Karpas-422 (cell line): ENCODE data around the gene DNM2. TPM values are rescaled to one million over a fixed set of nuclear protein-coding genes. Genes with fewer than 3 reads are reported as not detected.

ENCODE experiments used
- DNase-seq: peaks from one replicate; pipeline ENCODE4 v3.0.0-alpha.2; 2015
- H2AFZ ChIP-seq: fragments of 200-600 bp; sonication (generic); 2 replicates; pipeline ENCODE4 v1.6.1; 2014; ENCODE audit warnings: antibody characterized with exemption, low read length, mixed read lengths
- H3K27ac ChIP-seq: fragments of 200-600 bp; sonication (generic); 2 replicates; pipeline ENCODE4 v1.5.1; 2014; ENCODE audit warnings: mild to moderate bottlenecking, low read length, moderate library complexity
- H3K27me3 ChIP-seq: fragments of 200-600 bp; sonication (generic); 2 replicates; pipeline ENCODE4 v1.6.1; 2014; ENCODE audit warnings: low read length, mixed read lengths
- H3K36me3 ChIP-seq: fragments of 200-600 bp; sonication (generic); 2 replicates; pipeline ENCODE4 v1.6.1; 2014; ENCODE audit warnings: low read length, mixed read lengths; ENCODE audit not compliant: insufficient read depth
- H3K4me1 ChIP-seq: fragments of 200-600 bp; sonication (generic); 2 replicates; pipeline ENCODE4 v1.6.1; 2014; ENCODE audit warnings: mild to moderate bottlenecking, low read length, mixed read lengths
- H3K4me2 ChIP-seq: fragments of 200-600 bp; sonication (generic); 2 replicates; pipeline ENCODE4 v1.6.1; 2014; ENCODE audit warnings: low read length, low read depth, mild to moderate bottlenecking; ENCODE audit not compliant: poor library complexity, severe bottlenecking
- H3K4me3 ChIP-seq: fragments of 200-600 bp; sonication (generic); 2 replicates; pipeline ENCODE4 v1.5.1; 2014; ENCODE audit warnings: mild to moderate bottlenecking, antibody characterized with exemption, low read length, mixed read lengths
- H3K79me2 ChIP-seq: fragments of 200-600 bp; sonication (generic); 2 replicates; pipeline ENCODE4 v1.6.1; 2014; ENCODE audit warnings: mild to moderate bottlenecking, low read length, mixed read lengths
- H3K9ac ChIP-seq: fragments of 200-600 bp; sonication (generic); 2 replicates; pipeline ENCODE4 v1.6.0; 2014; ENCODE audit warnings: low read length
- H3K9me2 ChIP-seq: fragments of 200-600 bp; sonication (generic), shearing (Covaris generic); replicated peaks from 2 replicates; pipeline ENCODE4 v1.6.0; 2014; ENCODE audit warnings: mild to moderate bottlenecking, low read length, moderate library complexity; ENCODE audit not compliant: insufficient read depth
- H3K9me3 ChIP-seq: fragments of 300-700, 200-600 bp; sonication (generic); 2 replicates; pipeline ENCODE4 v1.6.1; 2014; ENCODE audit warnings: low read length, mixed read lengths
- H4K20me1 ChIP-seq: fragments of 200-600 bp; sonication (generic); 2 replicates; pipeline ENCODE4 v1.6.1; 2014; ENCODE audit warnings: mild to moderate bottlenecking, antibody characterized with exemption, low read length, low read depth; ENCODE audit not compliant: insufficient read depth
- total RNA-seq: library from RNA; depleted of rRNA; stranded (reverse); fragments of >200 nt; shearing (Covaris generic); gene quantifications from 2 replicates; pipeline ENCODE4 v1.2.3, GENCODE V29; 2014; ENCODE audit warnings: low replicate concordance

Gene DNM2
- total RNA-seq, 1 experiment from 2014 or later = 91.1 TPM

DNA sequence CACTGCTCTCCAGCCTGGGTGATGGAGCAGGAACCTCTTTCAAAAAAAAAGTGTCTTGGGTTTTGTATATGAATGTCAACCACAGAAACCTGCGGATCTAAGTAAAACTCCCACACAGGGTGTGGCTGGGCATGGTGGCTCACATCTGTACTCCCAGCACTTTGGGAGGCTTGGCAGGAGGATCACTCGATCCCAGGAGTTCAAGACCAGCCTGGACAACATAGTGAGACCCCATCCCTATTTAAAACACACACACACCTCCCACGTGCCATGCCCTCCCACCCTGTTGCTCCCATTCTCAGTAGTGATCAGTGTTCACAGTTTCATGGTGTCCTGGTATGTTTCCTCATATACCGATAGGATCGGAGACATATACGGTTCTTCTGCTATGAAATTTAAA lies 109.0 kb downstream of the DNM2 start:
- Histone ChIP-seq H3K36me3 (no peaks in the 10 kb centered on the region), H3K4me1 (no peaks in the 10 kb centered on the region), H4K20me1 (no peaks in the 10 kb centered on the region), H3K9ac (no peak overlapping the region), H3K9me3 (no peaks in the 10 kb centered on the region), H3K9me2 (no peaks in the 10 kb centered on the region), H3K27ac (no peak overlapping the region), H3K4me2 (no peak overlapping the region), H2AFZ (no peak overlapping the region), H3K27me3 (no peaks in the 10 kb centered on the region), H3K4me3 (no peak overlapping the region), H3K79me2 (no peaks in the 10 kb centered on the region)
- DNase-seq = no peak

- Histone ChIP-seq H3K27me3 (no peaks in the 10 kb centered on the region), H2AFZ (no peak overlapping the region), H3K27ac (no peak overlapping the region), H3K4me3 (no peak overlapping the region), H3K9ac (no peak overlapping the region), H3K4me2 (no peak overlapping the region), H4K20me1 (no peaks in the 10 kb centered on the region), H3K79me2 (no peaks in the 10 kb centered on the region), H3K4me1 (no peaks in the 10 kb centered on the region), H3K36me3 (no peaks in the 10 kb centered on the region), H3K9me3 (no peaks in the 10 kb centered on the region), H3K9me2 (no peaks in the 10 kb centered on the region)
- DNase-seq = peak; percentile 70
These were observed 111.3 kb downstream of the DNM2 start for GRCh38 chr19:10828981-10829821.

DNA sequence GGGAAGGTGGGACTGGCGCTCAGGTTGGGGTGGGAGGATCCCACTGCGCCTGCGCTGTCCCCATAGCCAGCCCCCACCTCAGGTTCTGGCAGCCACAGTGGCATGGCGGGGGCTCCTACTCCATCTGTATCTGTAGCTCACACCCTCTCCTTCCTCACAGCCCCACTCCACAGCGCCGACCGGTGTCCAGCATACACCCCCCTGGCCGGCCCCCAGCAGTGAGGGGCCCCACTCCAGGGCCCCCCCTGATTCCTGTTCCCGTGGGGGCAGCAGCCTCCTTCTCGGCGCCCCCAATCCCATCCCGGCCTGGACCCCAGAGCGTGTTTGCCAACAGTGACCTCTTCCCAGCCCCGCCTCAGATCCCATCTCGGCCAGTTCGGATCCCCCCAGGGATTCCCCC lies 112.1 kb downstream of the DNM2 start:
- Histone ChIP-seq H2AFZ (no peak overlapping the region), H3K36me3 (no peaks in the 10 kb centered on the region), H3K79me2 (no peaks in the 10 kb centered on the region), H3K9me2 (no peaks in the 10 kb centered on the region), H3K4me2 (no peak overlapping the region), H3K9ac (no peak overlapping the region), H3K4me1 (no peaks in the 10 kb centered on the region), H3K27ac (no peak overlapping the region), H3K4me3 (no peak overlapping the region), H3K27me3 (no peaks in the 10 kb centered on the region), H3K9me3 (no peaks in the 10 kb centered on the region), H4K20me1 (no peaks in the 10 kb centered on the region)
- no peak for DNase-seq

GRCh38 chr19:10830370-10830769 lies 112.5 kb downstream of the DNM2 start:
- 0 out of 2 replicates have a peak, but pooled peaks cover 2% of the 10 kb centered on the region for H3K4me1 ChIP-seq
- no peak overlapping the region for H3K9ac ChIP-seq
- no peak overlapping the region for H3K27ac ChIP-seq
- no peaks in the 10 kb centered on the region for H3K9me2 ChIP-seq
- no peak for DNase-seq
- no peaks in the 10 kb centered on the region for H3K79me2 ChIP-seq
- H3K27me3 ChIP-seq = no peaks in the 10 kb centered on the region
- no peak overlapping the region for H2AFZ ChIP-seq
- no peaks in the 10 kb centered on the region for H4K20me1 ChIP-seq
- no peaks in the 10 kb centered on the region for H3K9me3 ChIP-seq
- no peak overlapping the region for H3K4me3 ChIP-seq
- H3K4me2 ChIP-seq = no peak overlapping the region
- no peaks in the 10 kb centered on the region for H3K36me3 ChIP-seq

DNA sequence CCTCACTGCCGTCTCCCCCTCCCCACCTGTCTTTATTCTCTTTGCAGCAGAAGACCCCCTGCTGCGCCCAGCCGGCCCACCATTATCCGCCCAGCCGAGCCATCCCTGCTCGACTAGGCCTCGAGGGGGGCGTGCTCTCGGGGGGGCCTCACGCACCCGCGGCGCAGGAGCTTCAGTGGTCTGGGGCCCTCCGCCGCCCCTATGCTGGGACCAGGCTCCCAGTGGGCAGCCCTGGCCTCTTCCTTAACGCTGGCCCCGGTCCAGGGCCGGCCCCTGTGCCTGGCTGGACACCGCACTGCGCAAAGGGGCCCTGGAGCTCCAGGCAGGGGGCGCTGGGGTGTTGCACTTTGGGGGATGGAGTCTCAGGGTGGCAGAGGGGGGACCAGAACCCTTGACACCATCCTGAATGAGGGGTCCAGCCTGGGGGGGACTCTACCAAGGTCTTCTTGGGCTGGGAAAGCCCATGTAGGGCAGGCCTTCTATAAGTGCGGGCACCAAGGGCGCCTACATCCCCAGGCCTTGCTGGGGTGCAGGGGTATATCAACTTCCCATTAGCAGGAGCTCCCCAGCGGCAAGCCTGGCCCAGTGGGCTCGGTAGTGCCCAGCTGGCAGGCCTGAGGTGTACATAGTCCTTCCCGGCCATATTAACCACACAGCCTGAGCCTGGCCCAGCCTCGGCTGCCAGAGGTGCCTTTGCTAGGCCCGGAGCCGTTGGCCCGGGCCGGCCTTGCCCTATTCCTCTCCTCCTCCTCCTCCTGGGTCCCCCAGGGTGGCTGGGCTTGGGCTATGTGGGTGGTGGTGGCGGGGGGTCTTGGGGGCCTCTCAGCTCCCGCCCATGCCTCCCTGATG lies 113.3 kb downstream of the DNM2 start:
- no peak overlapping the region for H3K9ac ChIP-seq

DNA sequence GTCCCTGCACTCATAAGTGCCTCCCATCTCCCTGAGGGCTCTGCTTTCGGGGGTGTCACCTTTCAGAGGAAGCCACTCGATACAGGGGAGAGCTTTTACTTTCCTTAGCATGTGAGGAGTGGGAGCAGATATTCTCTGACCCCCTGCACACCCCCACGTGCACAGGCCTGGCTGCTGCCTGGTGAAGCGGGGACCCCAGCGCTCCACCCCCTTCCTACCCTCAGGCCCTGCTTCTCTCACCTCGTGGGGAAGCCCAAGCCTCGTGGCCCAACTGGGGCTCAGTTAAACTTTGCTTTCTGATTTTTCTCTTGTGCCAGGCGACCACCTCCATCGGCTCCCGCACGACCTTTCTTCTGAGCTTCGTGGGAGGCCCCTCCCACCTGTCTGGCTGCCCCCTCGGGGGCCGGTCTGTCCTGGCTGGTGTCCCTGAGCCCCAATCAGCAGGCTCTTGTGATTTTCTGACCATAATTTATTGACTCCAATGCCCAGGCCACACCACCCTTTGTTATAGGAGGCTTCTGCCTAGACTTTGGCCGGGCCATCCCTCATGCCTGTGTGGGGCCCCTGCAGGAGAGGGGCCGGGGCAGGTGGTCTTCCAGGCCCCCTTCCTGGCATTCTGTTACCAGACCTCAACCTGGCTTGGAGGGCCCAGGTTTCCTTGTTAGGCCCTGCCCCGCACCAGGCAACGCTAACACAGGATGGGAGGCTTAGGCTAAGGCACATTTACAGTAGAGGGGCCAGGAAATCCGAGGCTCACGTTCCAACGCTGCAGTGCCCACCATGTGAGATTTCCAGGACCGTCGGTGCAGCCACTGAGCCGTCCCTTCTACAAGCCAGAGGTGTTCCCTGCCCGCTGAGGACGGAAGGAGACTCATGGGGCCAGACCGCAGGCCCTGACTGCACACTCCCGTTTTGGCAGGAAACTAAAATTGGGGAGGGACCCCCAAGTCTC lies 114.4 kb downstream of the DNM2 start:
- Histone ChIP-seq H2AFZ (no peak overlapping the region), H3K9me2 (no peaks in the 10 kb centered on the region), H3K4me2 (no peak overlapping the region), H3K4me3 (no peak overlapping the region), H3K79me2 (no peaks in the 10 kb centered on the region), H3K9ac (no peak overlapping the region), H3K27ac (no peak overlapping the region), H3K36me3 (no peaks in the 10 kb centered on the region), H3K27me3 (no peaks in the 10 kb centered on the region), H3K9me3 (no peaks in the 10 kb centered on the region), H3K4me1 (peaks cover 14% of the 10 kb centered on the region), H4K20me1 (no peaks in the 10 kb centered on the region)
- no peak for DNase-seq

More for the DNA sequence above, 113.3 kb downstream of the DNM2 start:
- Histone ChIP-seq H2AFZ (no peak overlapping the region), H3K4me3 (no peak overlapping the region), H3K27ac (no peak overlapping the region), H3K36me3 (no peaks in the 10 kb centered on the region), H3K9me2 (no peaks in the 10 kb centered on the region), H4K20me1 (no peaks in the 10 kb centered on the region), H3K4me2 (no peak overlapping the region), H3K79me2 (no peaks in the 10 kb centered on the region), H3K9me3 (no peaks in the 10 kb centered on the region), H3K4me1 (peaks cover 3% of the 10 kb centered on the region), H3K27me3 (no peaks in the 10 kb centered on the region)
- no peak for DNase-seq

- H3K4me1 ChIP-seq = peaks cover 17% of the 10 kb centered on the region
These were observed 115.0 kb downstream of the DNM2 start for GRCh38 chr19:10832939-10833296.

More at GRCh38 chr19:10832939-10833296, 115.0 kb downstream of the DNM2 start:
- Histone ChIP-seq H3K27me3 (no peaks in the 10 kb centered on the region), H3K79me2 (no peaks in the 10 kb centered on the region), H2AFZ (no peak overlapping the region), H3K4me3 (no peak overlapping the region), H3K9me2 (no peaks in the 10 kb centered on the region), H3K36me3 (no peaks in the 10 kb centered on the region), H3K4me2 (no peak overlapping the region), H3K9ac (no peak overlapping the region), H4K20me1 (no peaks in the 10 kb centered on the region), H3K27ac (no peak overlapping the region), H3K9me3 (no peaks in the 10 kb centered on the region)
- DNase-seq = no peak
